ENCODE results near the gene HHIPL1.

The HHIPL1 gene

DNA sequence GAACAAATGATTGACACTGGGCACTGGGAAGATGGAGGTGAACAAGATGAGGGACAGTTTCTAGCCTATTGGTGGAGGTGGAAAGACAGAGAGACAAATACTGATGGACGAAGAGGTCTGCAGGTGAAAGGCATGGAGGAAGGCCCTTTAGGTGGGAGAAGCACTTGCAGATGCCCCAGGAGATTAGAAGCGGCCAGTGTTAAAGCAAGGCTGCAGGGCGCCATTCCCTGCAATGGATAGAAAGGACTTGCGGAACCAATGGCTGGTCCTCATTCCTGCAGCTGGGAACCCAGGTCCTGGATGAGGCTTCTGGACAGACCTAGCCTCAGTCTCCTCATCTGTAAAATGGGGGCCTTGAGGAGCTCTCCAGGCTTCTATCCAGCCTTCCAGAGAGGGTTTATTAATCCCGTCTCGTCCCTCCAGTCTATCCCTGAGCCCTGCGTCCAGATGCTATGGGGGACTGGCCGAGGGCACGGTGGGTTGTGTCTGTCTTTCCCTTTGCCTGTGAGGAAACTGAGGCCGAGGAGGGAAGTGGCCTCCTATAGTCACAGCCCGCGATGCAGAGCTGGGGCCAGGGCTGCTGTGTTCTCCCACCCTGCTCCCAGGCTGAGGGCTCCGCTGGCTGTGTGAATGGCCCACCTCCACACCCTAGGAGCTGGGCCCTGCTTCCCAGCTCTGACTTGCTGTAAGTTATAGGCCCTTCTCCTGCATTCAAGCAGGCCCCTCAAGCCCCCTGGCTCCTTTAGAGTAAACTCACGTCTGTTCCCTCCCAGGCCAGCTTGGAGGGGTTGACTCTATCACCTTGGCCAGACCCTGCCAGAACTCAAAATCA lies 72.1 kb downstream of the HHIPL1 start:
- no peak for DNase-seq
- no peak for ATAC-seq

DNA sequence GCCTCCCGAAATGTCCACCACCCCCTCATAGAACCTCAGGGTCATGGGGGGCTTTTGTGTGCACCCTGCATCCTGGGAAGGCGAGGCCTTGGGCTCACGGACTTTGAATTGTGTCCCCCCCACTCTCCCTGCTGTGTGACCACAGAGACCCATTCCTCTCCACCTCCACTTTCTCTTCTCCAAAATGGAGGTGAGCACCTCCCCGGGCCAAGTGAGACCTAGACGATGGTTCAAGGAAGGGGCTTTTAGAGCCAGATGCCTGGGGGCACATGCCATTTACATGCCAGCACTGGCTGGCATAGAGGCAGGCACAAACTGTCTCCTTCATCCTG lies 72.7 kb downstream of the HHIPL1 start:
- ATAC-seq (no peak), DNase-seq (no peak)

GRCh38 chr14:99718031-99718810 lies 73.3 kb downstream of the HHIPL1 start:
- DNase-seq (no peak), ATAC-seq (no peak)

- ATAC-seq: no peak
- no peak for DNase-seq
Measured at GRCh38 chr14:99718811-99719192, 73.9 kb downstream of the HHIPL1 start.

DNA sequence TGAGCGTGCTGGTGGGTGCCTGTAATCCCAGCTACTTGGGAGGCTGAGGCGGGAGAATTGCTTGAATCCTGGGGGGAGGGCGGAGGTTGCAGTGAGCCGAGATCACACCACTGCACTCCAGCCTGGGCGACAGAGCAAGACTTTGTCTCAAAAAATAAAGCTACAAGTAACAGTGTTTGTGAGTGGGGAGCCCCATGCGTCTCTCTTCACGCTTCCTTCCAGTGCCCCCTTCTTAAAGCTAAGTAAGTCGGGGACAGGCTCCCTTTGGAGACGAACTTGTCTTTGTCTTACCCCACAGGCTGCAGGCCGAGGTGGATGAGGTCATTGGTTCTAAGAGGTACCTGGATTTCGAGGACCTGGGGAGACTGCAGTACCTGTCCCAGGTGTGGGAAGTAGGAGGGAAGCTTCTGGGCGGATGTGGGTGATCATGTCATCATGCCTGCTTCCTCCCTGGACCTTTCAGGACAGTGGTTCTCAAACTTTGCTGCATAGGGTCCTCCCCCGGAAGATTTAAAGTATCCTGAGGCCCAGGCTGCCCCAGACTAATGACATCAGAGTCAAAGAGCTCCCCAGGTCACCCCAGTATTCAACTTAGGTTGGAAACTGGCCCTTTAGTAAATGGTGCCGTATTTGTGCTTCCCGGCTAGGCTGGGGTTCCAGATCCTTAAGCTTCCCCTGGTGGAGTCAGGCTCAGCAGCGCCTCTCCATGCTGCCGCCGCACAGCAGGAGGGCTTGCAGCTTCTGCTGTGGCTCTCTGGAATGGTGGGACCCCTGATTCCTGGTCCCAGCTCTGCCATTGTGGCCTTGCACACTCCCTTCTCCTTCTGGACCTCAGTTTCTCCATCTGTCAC lies 76.2 kb downstream of the HHIPL1 start:
- DNase-seq: no peak
- no peak for ATAC-seq

GRCh38 chr14:99721792-99722516 lies 77.0 kb downstream of the HHIPL1 start:
- no peak for ATAC-seq

GRCh38 chr14:99722741-99723140 lies 77.8 kb downstream of the HHIPL1 start:
- DNase-seq (no peak), ATAC-seq (no peak)

More at GRCh38 chr14:99721792-99722516, 77.0 kb downstream of the HHIPL1 start:
- no peak for DNase-seq

GRCh38 chr14:99724196-99724891 lies 79.4 kb downstream of the HHIPL1 start:
- DNase-seq (no peak), ATAC-seq (no peak)

- no peak for ATAC-seq
- DNase-seq: no peak
Measured at GRCh38 chr14:99724939-99725773, 80.2 kb downstream of the HHIPL1 start.

GRCh38 chr14:99725774-99726537 lies 81.0 kb downstream of the HHIPL1 start:
- ATAC-seq: peak; percentile 8
- DNase-seq: no peak

GRCh38 chr14:99726538-99727095 lies 81.7 kb downstream of the HHIPL1 start:
- DNase-seq (no peak), ATAC-seq (no peak)

- ATAC-seq (no peak), DNase-seq (no peak)
Measured at GRCh38 chr14:99727096-99727870, 82.4 kb downstream of the HHIPL1 start.

GRCh38 chr14:99728231-99728920 lies 83.4 kb downstream of the HHIPL1 start:
- no peak for ATAC-seq
- peak; percentile 1 for DNase-seq

GRCh38 chr14:99728981-99729451 lies 84.1 kb downstream of the HHIPL1 start:
- DNase-seq (no peak), ATAC-seq (no peak)
